HG03575 (cell line): ENCODE measurements around the gene PGBD5.

Experiments used
- ATAC-seq: cut with Tn5 transposase; IDR thresholded peaks from one replicate; pipeline ENCODE4 v1.9.1; 2021; ENCODE audit not compliant: unreplicated experiment, insufficient number of reproducible peaks, low FRiP score; ENCODE audit errors: extremely low read depth

PGBD5 gene

GRCh38 chr1:230299191-230300006 is 126.7 kb downstream of the PGBD5 start:
- no peak for ATAC-seq

- no peak for ATAC-seq
Measured at GRCh38 chr1:230295367-230295766, 130.8 kb downstream of the PGBD5 start.

GRCh38 chr1:230293390-230293700 is 132.8 kb downstream of the PGBD5 start:
- ATAC-seq: no peak

GRCh38 chr1:230292689-230293389 is 133.3 kb downstream of the PGBD5 start:
- no peak for ATAC-seq

GRCh38 chr1:230291731-230292620 is 134.2 kb downstream of the PGBD5 start:
- no peak for ATAC-seq

- no peak for ATAC-seq
Measured at GRCh38 chr1:230289350-230289644, 136.8 kb downstream of the PGBD5 start.

- no peak for ATAC-seq
Measured at GRCh38 chr1:230288641-230289349, 137.3 kb downstream of the PGBD5 start.

GRCh38 chr1:230287674-230288315 is 138.3 kb downstream of the PGBD5 start:
- ATAC-seq: no peak

- ATAC-seq: no peak
Measured at GRCh38 chr1:230286890-230287269, 139.3 kb downstream of the PGBD5 start.

GRCh38 chr1:230286166-230286889 is 139.8 kb downstream of the PGBD5 start:
- no peak for ATAC-seq

GRCh38 chr1:230285351-230285750 is 140.8 kb downstream of the PGBD5 start:
- no peak for ATAC-seq

- ATAC-seq: no peak
Measured at GRCh38 chr1:230284891-230285290, 141.2 kb downstream of the PGBD5 start.

GRCh38 chr1:230283678-230284077 is 142.5 kb downstream of the PGBD5 start:
- no peak for ATAC-seq

GRCh38 chr1:230282157-230282556 is 144.0 kb downstream of the PGBD5 start:
- ATAC-seq: no peak

GRCh38 chr1:230281556-230281955 is 144.6 kb downstream of the PGBD5 start:
- ATAC-seq: no peak

GRCh38 chr1:230280906-230281413 is 145.2 kb downstream of the PGBD5 start:
- ATAC-seq: no peak

- no peak for ATAC-seq
Measured at GRCh38 chr1:230280054-230280795, 145.9 kb downstream of the PGBD5 start.
